ENCODE measurements around the gene VLDLR.

Gene VLDLR

DNA sequence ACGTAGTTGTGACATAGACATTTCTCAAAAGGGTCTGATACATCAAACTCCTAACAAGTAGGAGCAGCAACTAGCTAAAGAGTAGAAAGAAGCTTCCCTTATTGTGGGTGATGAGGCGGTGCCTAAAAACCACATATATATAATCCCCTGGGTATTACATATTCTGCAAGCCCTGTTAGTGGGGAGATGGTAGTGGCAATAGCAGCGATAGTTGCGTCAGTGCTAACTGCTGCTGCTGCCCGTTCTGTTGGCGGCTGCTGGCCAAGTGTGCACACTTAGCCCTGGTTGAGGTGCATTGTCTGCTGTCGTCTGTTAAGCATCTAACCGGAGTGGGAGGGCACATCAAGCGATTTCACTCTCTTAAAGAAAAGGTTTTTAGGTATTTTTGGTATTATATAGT is 35.8 kb downstream of the VLDLR start:
- no peak for DNase-seq (ENCODE audit: low read depth)
- TF ChIP-seq, protein P1, sequence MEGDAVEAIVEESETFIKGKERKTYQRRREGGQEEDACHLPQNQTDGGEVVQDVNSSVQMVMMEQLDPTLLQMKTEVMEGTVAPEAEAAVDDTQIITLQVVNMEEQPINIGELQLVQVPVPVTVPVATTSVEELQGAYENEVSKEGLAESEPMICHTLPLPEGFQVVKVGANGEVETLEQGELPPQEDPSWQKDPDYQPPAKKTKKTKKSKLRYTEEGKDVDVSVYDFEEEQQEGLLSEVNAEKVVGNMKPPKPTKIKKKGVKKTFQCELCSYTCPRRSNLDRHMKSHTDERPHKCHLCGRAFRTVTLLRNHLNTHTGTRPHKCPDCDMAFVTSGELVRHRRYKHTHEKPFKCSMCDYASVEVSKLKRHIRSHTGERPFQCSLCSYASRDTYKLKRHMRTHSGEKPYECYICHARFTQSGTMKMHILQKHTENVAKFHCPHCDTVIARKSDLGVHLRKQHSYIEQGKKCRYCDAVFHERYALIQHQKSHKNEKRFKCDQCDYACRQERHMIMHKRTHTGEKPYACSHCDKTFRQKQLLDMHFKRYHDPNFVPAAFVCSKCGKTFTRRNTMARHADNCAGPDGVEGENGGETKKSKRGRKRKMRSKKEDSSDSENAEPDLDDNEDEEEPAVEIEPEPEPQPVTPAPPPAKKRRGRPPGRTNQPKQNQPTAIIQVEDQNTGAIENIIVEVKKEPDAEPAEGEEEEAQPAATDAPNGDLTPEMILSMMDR (IDR thresholded peaks at IDR 0.05; ENCODE audit: low read depth, low read length, missing control alignments) = no peak
- H3K4me3 ChIP-seq (ENCODE audit: low read depth, low read length) = no peak overlapping the region

DNA sequence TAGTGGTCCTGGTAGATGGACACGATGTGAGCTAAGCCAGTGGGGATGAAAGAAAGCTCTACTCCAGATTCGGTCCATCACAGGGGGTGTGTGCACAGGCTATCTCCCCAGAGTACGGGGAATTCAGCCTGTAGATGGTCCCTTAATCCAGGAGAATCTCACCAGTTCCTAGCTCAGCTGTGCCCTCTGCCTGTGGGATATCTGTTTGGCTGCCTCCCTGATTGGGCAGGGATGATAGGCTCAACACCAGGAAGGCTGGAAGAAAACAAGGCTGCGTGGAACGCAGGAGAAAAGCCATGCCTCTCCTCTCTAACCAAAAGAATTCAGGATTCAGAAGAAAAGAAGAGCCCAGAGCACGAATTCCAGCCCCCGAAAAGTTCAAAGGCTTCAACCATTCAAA is 40.9 kb downstream of the VLDLR start:
- no peak overlapping the region for H3K4me3 ChIP-seq (ENCODE audit: low read depth, low read length)
- DNase-seq (ENCODE audit: low read depth) = no peak
- TF ChIP-seq, protein P1 (IDR thresholded peaks at IDR 0.05; ENCODE audit: low read depth, low read length, missing control alignments) = no peak

DNA sequence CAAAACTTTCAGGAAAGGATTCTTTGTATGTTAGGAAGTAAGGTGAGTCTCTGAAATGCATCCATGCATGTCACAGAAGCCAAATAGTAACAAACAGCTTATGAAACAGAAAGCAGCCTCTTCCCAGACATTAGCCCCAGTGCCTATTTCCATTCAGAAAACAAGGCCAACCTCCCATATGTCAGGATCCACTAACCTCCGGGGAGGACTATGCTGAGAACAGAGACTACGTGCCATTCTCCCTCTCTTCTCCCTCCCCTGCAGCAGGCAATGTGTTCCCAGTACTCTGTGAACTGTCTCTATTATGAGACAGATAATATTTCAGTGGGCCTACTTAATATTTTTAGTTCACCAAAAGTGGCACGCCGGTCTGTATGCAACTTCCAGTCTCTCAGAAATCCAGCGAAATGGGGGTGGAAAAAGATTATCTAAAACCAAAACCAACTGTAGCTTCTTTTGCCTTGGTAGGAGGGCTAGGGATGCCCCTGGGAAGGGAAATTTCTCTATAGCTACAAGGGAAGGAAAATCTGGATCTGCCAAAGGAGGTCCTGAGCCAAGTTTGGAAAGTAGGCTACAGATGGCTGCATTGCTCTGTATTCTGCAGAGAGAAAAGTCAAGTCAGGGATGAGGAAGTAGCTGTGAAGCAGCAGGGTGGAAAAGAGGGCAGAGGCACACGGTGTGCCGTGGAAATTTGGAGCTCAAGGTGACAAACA is 42.0 kb downstream of the VLDLR start:
- no peak overlapping the region for H3K4me3 ChIP-seq (ENCODE audit: low read depth, low read length)
- DNase-seq (ENCODE audit: low read depth) = no peak
- TF ChIP-seq, protein P1 (IDR thresholded peaks at IDR 0.05; ENCODE audit: low read depth, low read length, missing control alignments) = no peak

DNA sequence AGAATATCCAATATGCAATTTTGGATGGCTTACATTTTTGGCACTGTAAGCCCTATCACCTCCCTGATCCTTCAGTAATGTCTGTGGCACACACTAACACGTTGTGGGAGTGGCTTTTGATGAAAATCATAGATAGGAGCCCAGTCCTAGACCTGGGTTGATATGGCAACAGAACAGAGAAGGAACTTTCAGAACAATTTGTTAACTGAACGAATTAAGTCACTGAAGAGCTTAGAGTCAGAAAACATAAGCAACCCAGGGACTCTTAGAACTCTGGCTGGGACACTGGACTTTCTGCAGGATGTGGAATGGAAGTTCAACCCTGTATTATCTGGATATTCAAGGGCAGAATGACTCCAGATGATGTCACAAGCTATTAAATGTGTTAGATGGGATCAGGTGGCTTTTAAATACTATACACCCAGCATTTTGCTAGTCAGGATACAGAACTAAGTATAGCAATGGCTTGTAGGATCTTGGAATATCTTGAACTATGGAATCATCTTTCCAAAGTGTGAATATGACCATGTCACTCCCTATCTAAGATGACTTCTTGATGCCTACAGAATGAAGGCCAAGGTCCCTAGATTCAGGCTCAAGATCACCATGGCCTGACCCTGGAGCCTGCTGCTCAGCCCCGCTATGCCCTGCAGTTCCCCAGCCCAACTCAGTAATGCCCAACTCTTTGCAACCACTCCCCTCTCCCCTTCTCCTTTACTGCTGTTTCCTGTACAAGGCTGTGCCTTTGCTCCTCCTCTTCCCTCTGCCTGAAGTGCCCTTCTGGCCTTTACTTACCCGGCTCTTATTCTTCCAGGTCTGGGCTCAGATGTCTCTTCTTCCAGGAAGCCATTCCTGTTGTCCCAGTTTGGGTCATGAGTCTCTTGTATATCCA is 42.8 kb downstream of the VLDLR start:
- no peak overlapping the region for H3K4me3 ChIP-seq (ENCODE audit: low read depth, low read length)
- DNase-seq (ENCODE audit: low read depth) = no peak
- TF ChIP-seq, protein P1 (IDR thresholded peaks at IDR 0.05; ENCODE audit: low read depth, low read length, missing control alignments) = no peak

DNA sequence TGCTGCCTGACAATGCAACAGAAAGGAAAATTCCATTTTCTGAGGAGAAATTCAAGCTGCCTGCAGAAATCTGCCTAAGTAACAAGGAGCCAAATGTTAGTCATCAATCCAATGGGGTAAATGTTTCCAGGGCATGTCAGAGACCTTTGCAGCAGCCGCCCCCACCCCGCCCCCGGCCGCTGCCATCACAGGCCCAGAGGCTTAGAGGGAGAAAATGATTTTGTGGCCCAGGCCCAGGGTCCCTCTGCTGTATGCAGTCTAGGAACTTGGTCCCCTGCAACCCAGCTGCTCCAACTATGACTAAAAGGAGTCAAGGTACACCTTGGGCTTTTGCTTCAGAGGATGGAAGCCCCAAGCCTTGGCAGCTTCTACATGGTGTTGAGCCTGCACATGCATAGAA is 45.0 kb downstream of the VLDLR start:
- TF ChIP-seq, protein P1 (IDR thresholded peaks at IDR 0.05; ENCODE audit: low read depth, low read length, missing control alignments) = no peak
- H3K4me3 ChIP-seq (ENCODE audit: low read depth, low read length) = no peak overlapping the region
- no peak for DNase-seq (ENCODE audit: low read depth)

DNA sequence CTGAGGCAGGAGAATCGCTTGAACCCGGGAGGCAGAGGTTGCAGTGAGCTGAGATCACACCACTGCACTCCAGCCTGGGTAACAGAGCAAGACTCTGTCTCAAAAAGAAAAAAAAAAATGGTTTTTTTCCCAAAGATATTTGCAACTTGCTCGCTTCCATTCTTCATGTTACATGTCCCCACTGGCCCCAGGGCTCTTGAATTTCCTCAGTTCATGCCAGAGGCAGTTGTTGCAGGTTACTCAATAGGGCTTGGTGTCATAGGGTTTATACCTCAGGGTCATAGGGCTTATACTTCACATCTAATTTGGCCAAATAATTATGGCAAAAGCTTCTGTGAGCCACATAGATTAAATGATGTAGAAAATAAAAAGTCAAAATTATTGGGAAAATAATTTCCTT is 51.6 kb downstream of the VLDLR start:
- no peak for DNase-seq (ENCODE audit: low read depth)
- TF ChIP-seq, protein P1 (IDR thresholded peaks at IDR 0.05; ENCODE audit: low read depth, low read length, missing control alignments) = no peak
- H3K4me3 ChIP-seq (ENCODE audit: low read depth, low read length) = no peak overlapping the region

Data from GM12864 (cell line).